SJSA1 (cell line): Measurements from ENCODE around the gene REXO1. TPM values are rescaled to one million over a fixed set of nuclear protein-coding genes. Genes with fewer than 3 reads are reported as not detected.

Experiments
- DNase-seq, 2 experiments: peaks; one replicate each; pipeline ENCODE4 v3.0.0-alpha.2; 2015 to 2020; ENCODE audit warnings: low spot score in 2 of 2, low read depth in 1 of 2
- H3K27ac ChIP-seq: fragments of 250-450 bp; sonication (Bioruptor Pico); 2 replicates; pipeline ENCODE4 v1.5.1; 2020; ENCODE audit warnings: mild to moderate bottlenecking, moderate library complexity
- H3K27me3 ChIP-seq: fragments of 250-450 bp; sonication (Bioruptor Pico); replicated peaks from 2 replicates; pipeline ENCODE4 v1.5.1; 2020; ENCODE audit warnings: mild to moderate bottlenecking, moderate library complexity
- H3K36me3 ChIP-seq: fragments of 250-450 bp; sonication (Bioruptor Pico); 2 replicates; pipeline ENCODE4 v1.5.1; 2020; ENCODE audit warnings: mild to moderate bottlenecking
- H3K4me1 ChIP-seq: fragments of 250-450 bp; sonication (Bioruptor Pico); replicated peaks from 2 replicates; pipeline ENCODE4 v1.6.1; 2021; ENCODE audit warnings: mild to moderate bottlenecking
- H3K4me3 ChIP-seq: fragments of 250-450 bp; sonication (Bioruptor Pico); 2 replicates; pipeline ENCODE4 v1.5.1; 2020; ENCODE audit warnings: mild to moderate bottlenecking
- H3K9me3 ChIP-seq: fragments of 250-450 bp; sonication (Bioruptor Pico); replicated peaks from 2 replicates; pipeline ENCODE4 v1.5.1; 2020; ENCODE audit warnings: mild to moderate bottlenecking
- total RNA-seq: library from RNA; depleted of rRNA; stranded (reverse); fragments of >200 nt; shearing (Covaris generic); gene quantifications from 2 replicates; pipeline ENCODE4 v1.2.3, GENCODE V29; 2014

Gene REXO1
- total RNA-seq, 1 experiment from 2014 or later: 14.1 TPM

GRCh38 chr19:1844513-1845124, 3.7 kb downstream of the REXO1 start:
- H3K27me3 ChIP-seq: no peaks in the 10 kb centered on the region
- no peak overlapping the region for H3K4me3 ChIP-seq
- peaks cover 15% of the 10 kb centered on the region for H3K4me1 ChIP-seq
- no peaks in the 10 kb centered on the region for H3K9me3 ChIP-seq
- H3K36me3 ChIP-seq: peaks cover 51% of the 10 kb centered on the region
- H3K27ac ChIP-seq: no peak overlapping the region
- DNase-seq: no peak

- Histone ChIP-seq H3K36me3 (peaks cover 54% of the 10 kb centered on the region), H3K4me3 (no peak overlapping the region), H3K9me3 (no peaks in the 10 kb centered on the region), H3K4me1 (peaks cover 15% of the 10 kb centered on the region), H3K27ac (no peak overlapping the region), H3K27me3 (no peaks in the 10 kb centered on the region)
- no peak for DNase-seq
Measured at GRCh38 chr19:1843646-1844394, 4.5 kb downstream of the REXO1 start.

- H3K27ac ChIP-seq: no peak overlapping the region
- H3K27me3 ChIP-seq: no peaks in the 10 kb centered on the region
- peaks cover 15% of the 10 kb centered on the region for H3K4me1 ChIP-seq
- no peak overlapping the region for H3K4me3 ChIP-seq
- no peak for DNase-seq
- H3K9me3 ChIP-seq: no peaks in the 10 kb centered on the region
- H3K36me3 ChIP-seq: peaks cover 52% of the 10 kb centered on the region
Measured at GRCh38 chr19:1843116-1843515, 5.2 kb downstream of the REXO1 start.

GRCh38 chr19:1841209-1841924, 6.9 kb downstream of the REXO1 start:
- Histone ChIP-seq H3K4me1 (peaks cover 3% of the 10 kb centered on the region), H3K27me3 (no peaks in the 10 kb centered on the region), H3K36me3 (peaks cover 48% of the 10 kb centered on the region), H3K4me3 (no peak overlapping the region), H3K27ac (no peak overlapping the region), H3K9me3 (no peaks in the 10 kb centered on the region)
- DNase-seq: no peak

- Histone ChIP-seq H3K27ac (no peak overlapping the region), H3K9me3 (no peaks in the 10 kb centered on the region), H3K36me3 (peaks cover 40% of the 10 kb centered on the region), H3K4me3 (no peak overlapping the region), H3K4me1 (no peaks in the 10 kb centered on the region), H3K27me3 (no peaks in the 10 kb centered on the region)
- DNase-seq: no peak
Measured at GRCh38 chr19:1840541-1841115, 7.7 kb downstream of the REXO1 start.

GRCh38 chr19:1839658-1840540, 8.4 kb downstream of the REXO1 start:
- no peak overlapping the region for H3K27ac ChIP-seq
- DNase-seq: no peak
- peaks cover 34% of the 10 kb centered on the region for H3K36me3 ChIP-seq
- H3K27me3 ChIP-seq: no peaks in the 10 kb centered on the region
- no peaks in the 10 kb centered on the region for H3K9me3 ChIP-seq
- H3K4me1 ChIP-seq: no peaks in the 10 kb centered on the region
- H3K4me3 ChIP-seq: no peak overlapping the region

GRCh38 chr19:1837625-1838105, 10.6 kb downstream of the REXO1 start:
- Histone ChIP-seq H3K9me3 (no peaks in the 10 kb centered on the region), H3K27ac (no peak overlapping the region), H3K27me3 (no peaks in the 10 kb centered on the region), H3K36me3 (peaks cover 18% of the 10 kb centered on the region), H3K4me1 (no peaks in the 10 kb centered on the region), H3K4me3 (no peak overlapping the region)
- peak in 1 of 2 experiments; percentile 45 for DNase-seq

- Histone ChIP-seq H3K27ac (no peak overlapping the region), H3K27me3 (no peaks in the 10 kb centered on the region), H3K36me3 (peaks cover 21% of the 10 kb centered on the region), H3K9me3 (no peaks in the 10 kb centered on the region), H3K4me3 (no peak overlapping the region), H3K4me1 (no peaks in the 10 kb centered on the region)
- no peak for DNase-seq
Measured at GRCh38 chr19:1837222-1837565, 11.1 kb downstream of the REXO1 start.

GRCh38 chr19:1836458-1837221, 11.6 kb downstream of the REXO1 start:
- peaks cover 21% of the 10 kb centered on the region for H3K36me3 ChIP-seq
- H3K9me3 ChIP-seq: no peaks in the 10 kb centered on the region
- no peaks in the 10 kb centered on the region for H3K4me1 ChIP-seq
- H3K4me3 ChIP-seq: no peak overlapping the region
- H3K27ac ChIP-seq: no peak overlapping the region
- no peaks in the 10 kb centered on the region for H3K27me3 ChIP-seq
- DNase-seq: no peak

- H3K27ac ChIP-seq: no peak overlapping the region
- H3K27me3 ChIP-seq: no peaks in the 10 kb centered on the region
- no peaks in the 10 kb centered on the region for H3K4me1 ChIP-seq
- H3K9me3 ChIP-seq: no peaks in the 10 kb centered on the region
- H3K4me3 ChIP-seq: no peak overlapping the region
- peaks cover 31% of the 10 kb centered on the region for H3K36me3 ChIP-seq
- DNase-seq: no peak
Measured at GRCh38 chr19:1833540-1833939, 14.7 kb downstream of the REXO1 start.

GRCh38 chr19:1832046-1832663, 16.1 kb downstream of the REXO1 start:
- peaks cover 36% of the 10 kb centered on the region for H3K36me3 ChIP-seq
- H3K4me1 ChIP-seq: no peaks in the 10 kb centered on the region
- no peaks in the 10 kb centered on the region for H3K27me3 ChIP-seq
- no peak overlapping the region for H3K4me3 ChIP-seq
- no peak overlapping the region for H3K27ac ChIP-seq
- no peaks in the 10 kb centered on the region for H3K9me3 ChIP-seq
- DNase-seq: no peak

- H3K4me3 ChIP-seq: no peak overlapping the region
- DNase-seq: no peak
- H3K36me3 ChIP-seq: peaks cover 42% of the 10 kb centered on the region
- no peaks in the 10 kb centered on the region for H3K27me3 ChIP-seq
- no peak overlapping the region for H3K27ac ChIP-seq
- no peaks in the 10 kb centered on the region for H3K4me1 ChIP-seq
- no peaks in the 10 kb centered on the region for H3K9me3 ChIP-seq
Measured at GRCh38 chr19:1830978-1831377, 17.3 kb downstream of the REXO1 start.
